Muscle of leg (tissue), 11 donors: ENCODE data around the gene LMOD1. TPM values are rescaled to one million over a fixed set of nuclear protein-coding genes. Genes with fewer than 3 reads are reported as not detected.

Experiments used
- DNase-seq: peaks from one replicate; pipeline ENCODE4 v3.0.0; 2013
- H3K27ac ChIP-seq: one replicate; pipeline ENCODE4 v1.5.1; 2013; ENCODE audit warnings: mild to moderate bottlenecking, low read length, control low read depth
- H3K27me3 ChIP-seq: one replicate; pipeline ENCODE4 v1.6.1; 2013; ENCODE audit warnings: low read length; ENCODE audit not compliant: control insufficient read depth, insufficient read depth
- H3K36me3 ChIP-seq: one replicate; pipeline ENCODE4 v1.6.1; 2013; ENCODE audit warnings: low read length; ENCODE audit not compliant: control insufficient read depth, insufficient read depth
- H3K4me1 ChIP-seq: one replicate; pipeline ENCODE4 v1.6.1; 2013; ENCODE audit warnings: low read length; ENCODE audit not compliant: control insufficient read depth, insufficient read depth
- H3K4me3 ChIP-seq: one replicate; pipeline ENCODE4 v1.5.1; 2013; ENCODE audit warnings: low read length, control low read depth
- H3K9me3 ChIP-seq: replicated peaks from 2 replicates; pipeline ENCODE4 v1.6.1; 2013; ENCODE audit warnings: low read depth, low read length; ENCODE audit not compliant: control insufficient read depth
- WGBS: methylation state at CpG from one replicate; pipeline ENCODE4 v1.1.5; 2013; ENCODE audit warnings: missing lambda C conversion rate; ENCODE audit not compliant: insufficient coverage; 5-methylcytosine and 5-hydroxymethylcytosine counted together
- polyA plus RNA-seq, 8 donors: library from polyadenylated mRNA; unstranded; fragments of 120-200 nt; gene quantifications; one replicate each; pipeline versions ENCODE4 v1.2.1 to v1.2.3, GENCODE V29; 2013; ENCODE audit warnings: inconsistent platforms in 1 of 8, low replicate concordance in 1 of 8; ENCODE audit not compliant: insufficient read length in 8 of 8, insufficient read depth in 1 of 8
- total RNA-seq: library from RNA; stranded (reverse); fragments of 120-200 nt; gene quantifications from one replicate; pipeline ENCODE4 v1.2.4, GENCODE V29; 2013

LMOD1 gene
- total and polyA plus RNA-seq, 9 donors = 14.0 to 57.6 (median 40.9) TPM

GRCh38 chr1:201939574-201939973 lies 6.8 kb downstream of the LMOD1 start:
- 55% methylated on average over 2 of the region's 5 CpGs for WGBS
- Histone ChIP-seq H3K9me3 (no peaks in the 10 kb centered on the region), H3K27ac (peak overlapping the region; percentile 87), H3K36me3 (no peaks in the 10 kb centered on the region), H3K4me3 (no peak overlapping the region), H3K4me1 (peaks cover 30% of the 10 kb centered on the region), H3K27me3 (peaks cover 3% of the 10 kb centered on the region)
- DNase-seq = no peak

- Histone ChIP-seq H3K36me3 (no peaks in the 10 kb centered on the region), H3K27ac (peak overlapping the region; percentile 87), H3K27me3 (peaks cover 3% of the 10 kb centered on the region), H3K9me3 (no peaks in the 10 kb centered on the region), H3K4me3 (no peak overlapping the region), H3K4me1 (peaks cover 30% of the 10 kb centered on the region)
- no CpG with 5 or more reads among the region's 4 CpGs for WGBS
- no peak for DNase-seq
Measured at GRCh38 chr1:201939148-201939547, 7.2 kb downstream of the LMOD1 start.

- WGBS = 58% methylated on average over 1 of the region's 4 CpGs
- H3K36me3 ChIP-seq = no peaks in the 10 kb centered on the region
- H3K9me3 ChIP-seq = no peaks in the 10 kb centered on the region
- H3K4me1 ChIP-seq = peaks cover 28% of the 10 kb centered on the region
- H3K27me3 ChIP-seq = peaks cover 3% of the 10 kb centered on the region
- H3K4me3 ChIP-seq = no peak overlapping the region
- H3K27ac ChIP-seq = peak overlapping the region; percentile 87
- peak; percentile 49 for DNase-seq
Measured at GRCh38 chr1:201938440-201939035, 7.8 kb downstream of the LMOD1 start.

- Histone ChIP-seq H3K27ac (no peak overlapping the region), H3K36me3 (no peaks in the 10 kb centered on the region), H3K4me1 (peaks cover 25% of the 10 kb centered on the region), H3K9me3 (no peaks in the 10 kb centered on the region), H3K4me3 (no peak overlapping the region), H3K27me3 (peaks cover 3% of the 10 kb centered on the region)
- WGBS = no CpG with 5 or more reads among the region's 5 CpGs
- DNase-seq = no peak
Measured at GRCh38 chr1:201937624-201938213, 8.6 kb downstream of the LMOD1 start.

GRCh38 chr1:201933840-201934430 lies 12.4 kb downstream of the LMOD1 start:
- Histone ChIP-seq H3K27ac (no peak overlapping the region), H3K9me3 (no peaks in the 10 kb centered on the region), H3K27me3 (peaks cover 3% of the 10 kb centered on the region), H3K4me1 (peaks cover 4% of the 10 kb centered on the region), H3K36me3 (no peaks in the 10 kb centered on the region), H3K4me3 (no peak overlapping the region)
- WGBS = 48% methylated on average over 5 of the region's 5 CpGs
- DNase-seq = no peak

- WGBS = 75% methylated on average over 4 of the region's 5 CpGs
- DNase-seq = no peak
- peaks cover 5% of the 10 kb centered on the region for H3K4me1 ChIP-seq
- no peaks in the 10 kb centered on the region for H3K36me3 ChIP-seq
- H3K4me3 ChIP-seq = no peak overlapping the region
- peaks cover 3% of the 10 kb centered on the region for H3K27me3 ChIP-seq
- no peak overlapping the region for H3K27ac ChIP-seq
- H3K9me3 ChIP-seq = no peaks in the 10 kb centered on the region
Measured at GRCh38 chr1:201930803-201931202, 15.5 kb downstream of the LMOD1 start.

GRCh38 chr1:201930137-201930536 lies 16.2 kb downstream of the LMOD1 start:
- H3K27me3 ChIP-seq = peaks cover 3% of the 10 kb centered on the region
- DNase-seq = no peak
- H3K27ac ChIP-seq = no peak overlapping the region
- no peaks in the 10 kb centered on the region for H3K9me3 ChIP-seq
- peaks cover 7% of the 10 kb centered on the region for H3K4me1 ChIP-seq
- H3K4me3 ChIP-seq = no peak overlapping the region
- 75% methylated on average over 4 of the region's 4 CpGs for WGBS
- no peaks in the 10 kb centered on the region for H3K36me3 ChIP-seq

- no peak for DNase-seq
- WGBS = no CpG with 5 or more reads among the region's 3 CpGs
- H3K27me3 ChIP-seq = no peaks in the 10 kb centered on the region
- H3K4me3 ChIP-seq = no peak overlapping the region
- no peak overlapping the region for H3K27ac ChIP-seq
- no peaks in the 10 kb centered on the region for H3K9me3 ChIP-seq
- peaks cover 7% of the 10 kb centered on the region for H3K4me1 ChIP-seq
- H3K36me3 ChIP-seq = no peaks in the 10 kb centered on the region
Measured at GRCh38 chr1:201928266-201928665, 18.1 kb downstream of the LMOD1 start.

GRCh38 chr1:201925981-201926645 lies 20.2 kb downstream of the LMOD1 start:
- Histone ChIP-seq H3K27ac (peak overlapping the region; percentile 9), H3K4me3 (no peak overlapping the region), H3K9me3 (no peaks in the 10 kb centered on the region), H3K4me1 (peaks cover 7% of the 10 kb centered on the region), H3K36me3 (no peaks in the 10 kb centered on the region), H3K27me3 (no peaks in the 10 kb centered on the region)
- 33% methylated on average over 1 of the region's 5 CpGs for WGBS
- DNase-seq = peak; percentile 56

GRCh38 chr1:201925301-201925567 lies 21.1 kb downstream of the LMOD1 start:
- DNase-seq = no peak
- Histone ChIP-seq H3K4me1 (peaks cover 7% of the 10 kb centered on the region), H3K36me3 (no peaks in the 10 kb centered on the region), H3K27ac (no peak overlapping the region), H3K9me3 (no peaks in the 10 kb centered on the region), H3K27me3 (no peaks in the 10 kb centered on the region), H3K4me3 (no peak overlapping the region)
- no CpG with 5 or more reads among the region's 2 CpGs for WGBS
